Peyer's patch (tissue), 4 donors: ENCODE results near the gene PKD2. TPM values are rescaled to one million over a fixed set of nuclear protein-coding genes. Genes with fewer than 3 reads are reported as not detected.

Source experiments
- DNase-seq, 3 donors: peaks; one replicate each; pipeline ENCODE4 v3.0.0-alpha.2; 2017 to 2019
- H3K27ac ChIP-seq, 4 donors: fragments of 200-600 bp; sonication (generic); one replicate each; pipeline ENCODE4 v1.5.1; 2016 to 2019
- H3K27me3 ChIP-seq, 2 donors: fragments of 200-600 bp; sonication (generic); one replicate each; pipeline ENCODE4 v1.5.1; 2019
- H3K36me3 ChIP-seq, 3 donors: fragments of 200-600 bp; sonication (generic); one replicate each; pipeline ENCODE4 v1.5.1; 2016 to 2019
- H3K4me1 ChIP-seq, 4 donors: fragments of 200-600 bp; sonication (generic); one replicate each; pipeline ENCODE4 v1.5.1; 2016 to 2019
- H3K4me3 ChIP-seq, 4 donors: fragments of 200-600 bp; sonication (generic); 1 replicate in 3 of 4; 2 replicates in 1 of 4; pipeline ENCODE4 v1.5.1; 2016 to 2019; ENCODE audit warnings: mild to moderate bottlenecking in 1 of 4
- H3K9me3 ChIP-seq, 4 donors: fragments of 200-600 bp; sonication (generic); one replicate each; pipeline ENCODE4 v1.5.1; 2016 to 2019; ENCODE audit warnings: mild to moderate bottlenecking in 1 of 4
- CTCF ChIP-seq, 6 experiments: fragments of 450-650 bp in 4 of 6; fragments of 200-600 bp in 2 of 6; sonication (generic) in 1 of 6; IDR thresholded peaks; one replicate each; pipeline ENCODE4 v1.5.1; 2017 to 2019; ENCODE audit warnings: antibody characterized with exemption in 6 of 6, mild to moderate bottlenecking in 3 of 6, moderate library complexity in 1 of 6
- POLR2A ChIP-seq, 2 donors: fragments of 450-650 bp; IDR thresholded peaks; one replicate each; pipeline ENCODE4 v1.5.1; 2017; ENCODE audit warnings: antibody characterized with exemption in 2 of 2, mild to moderate bottlenecking in 2 of 2, moderate library complexity in 2 of 2
- total RNA-seq, 4 donors: library from RNA; depleted of rRNA; stranded (reverse); fragments of >200 nt; gene quantifications; one replicate each; pipeline ENCODE4 v1.1.0, GENCODE V29; 2016

Gene PKD2
- total RNA-seq, 4 donors from 2014 or later: 9.8 to 238 (median 23.4) TPM

DNA sequence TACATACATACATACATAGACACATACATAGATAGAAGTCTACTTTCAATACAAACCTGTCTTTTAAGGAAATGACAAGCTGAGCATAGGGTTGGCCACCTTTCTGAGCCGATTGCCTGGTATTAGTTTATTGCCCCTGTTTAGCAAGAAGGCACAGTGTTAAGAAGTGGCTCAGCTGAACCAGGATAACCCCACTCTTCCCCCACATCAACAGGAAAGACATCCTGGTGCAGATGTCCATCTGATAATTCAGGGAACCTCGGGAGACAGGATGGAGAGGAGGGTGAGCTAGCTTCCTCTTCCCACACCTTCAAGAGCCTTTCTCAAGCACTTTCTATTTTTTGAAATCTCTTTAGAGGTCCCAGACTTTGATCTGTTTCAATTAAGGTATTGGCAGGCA, 52.3 kb downstream of the PKD2 start:
- TF ChIP-seq POLR2A (IDR thresholded peaks at IDR 0.05): no peak
- no peak overlapping the region for H3K4me3 ChIP-seq
- H3K9me3 ChIP-seq: no peaks in the 10 kb centered on the region
- no peak for DNase-seq
- no peaks in the 10 kb centered on the region for H3K27me3 ChIP-seq
- H3K4me1 ChIP-seq: peaks cover 0 to 26% (median 2%) of the 10 kb centered on the region in 4 donors
- H3K36me3 ChIP-seq: peaks cover 0 to 11% (median 0%) of the 10 kb centered on the region in 3 donors
- H3K27ac ChIP-seq: peak overlapping the region in 1 of 4 donors; percentile 30

- Histone ChIP-seq H3K9me3 (no peaks in the 10 kb centered on the region), H3K36me3 (peaks cover 0 to 14% (median 0%) of the 10 kb centered on the region in 3 donors), H3K4me3 (no peak overlapping the region), H3K27ac (no peak overlapping the region), H3K4me1 (peaks cover 0 to 26% (median 2%) of the 10 kb centered on the region in 4 donors), H3K27me3 (no peaks in the 10 kb centered on the region)
- DNase-seq: no peak
- TF ChIP-seq POLR2A (IDR thresholded peaks at IDR 0.05) (no peak), CTCF (IDR thresholded peaks at IDR 0.05) (no peak)
Observed at GRCh38 chr4:88060431-88060830, 53.0 kb downstream of the PKD2 start.

DNA sequence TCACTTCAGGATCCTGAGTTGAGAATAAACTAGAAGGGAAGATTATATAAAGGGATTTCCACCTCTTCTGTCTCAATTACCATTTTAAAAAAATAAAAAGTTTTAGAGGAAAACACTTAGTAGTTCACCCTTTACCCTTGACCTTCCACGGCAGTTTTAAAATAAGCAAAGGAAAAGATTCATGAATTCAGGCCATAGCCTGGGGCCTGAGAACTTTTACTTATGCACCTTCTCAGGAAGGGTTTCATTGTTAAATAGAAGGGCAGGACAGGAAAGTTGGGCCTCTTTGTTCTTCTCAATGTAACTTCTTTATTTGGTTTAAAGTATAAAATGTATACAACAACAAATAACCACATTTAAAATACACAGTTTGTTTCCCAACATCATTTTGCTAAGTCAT, 54.9 kb downstream of the PKD2 start:
- H3K4me3 ChIP-seq: no peak overlapping the region
- H3K9me3 ChIP-seq: no peaks in the 10 kb centered on the region
- TF ChIP-seq POLR2A (IDR thresholded peaks at IDR 0.05) (no peak), CTCF (IDR thresholded peaks at IDR 0.05) (no peak)
- no peak for DNase-seq
- H3K27ac ChIP-seq: peak overlapping the region in 2 of 4 donors; percentile 15 to 51
- peaks cover 0 to 26% (median 2%) of the 10 kb centered on the region in 4 donors for H3K4me1 ChIP-seq
- H3K27me3 ChIP-seq: no peaks in the 10 kb centered on the region
- H3K36me3 ChIP-seq: peaks cover 0 to 27% (median 0%) of the 10 kb centered on the region in 3 donors

GRCh38 chr4:88062843-88063242, 55.4 kb downstream of the PKD2 start:
- Histone ChIP-seq H3K9me3 (no peaks in the 10 kb centered on the region), H3K36me3 (peaks cover 0 to 27% (median 0%) of the 10 kb centered on the region in 3 donors), H3K4me1 (peaks cover 0 to 26% (median 2%) of the 10 kb centered on the region in 4 donors), H3K27me3 (no peaks in the 10 kb centered on the region), H3K4me3 (no peak overlapping the region), H3K27ac (peak overlapping the region in 2 of 4 donors; percentile 40 to 51)
- TF ChIP-seq CTCF (IDR thresholded peaks at IDR 0.05): no peak
- no peak for TF ChIP-seq POLR2A (IDR thresholded peaks at IDR 0.05)
- DNase-seq: peak in 1 of 3 donors; percentile 56

- H3K4me3 ChIP-seq: no peak overlapping the region
- peaks cover 0 to 34% (median 0%) of the 10 kb centered on the region in 3 donors for H3K36me3 ChIP-seq
- H3K27ac ChIP-seq: no peak overlapping the region
- no peaks in the 10 kb centered on the region for H3K9me3 ChIP-seq
- no peaks in the 10 kb centered on the region for H3K27me3 ChIP-seq
- no peak for DNase-seq
- TF ChIP-seq POLR2A (IDR thresholded peaks at IDR 0.05): no peak
- TF ChIP-seq CTCF (IDR thresholded peaks at IDR 0.05): no peak
- peaks cover 0 to 26% (median 2%) of the 10 kb centered on the region in 4 donors for H3K4me1 ChIP-seq
Observed at GRCh38 chr4:88063634-88064296, 56.3 kb downstream of the PKD2 start.

DNA sequence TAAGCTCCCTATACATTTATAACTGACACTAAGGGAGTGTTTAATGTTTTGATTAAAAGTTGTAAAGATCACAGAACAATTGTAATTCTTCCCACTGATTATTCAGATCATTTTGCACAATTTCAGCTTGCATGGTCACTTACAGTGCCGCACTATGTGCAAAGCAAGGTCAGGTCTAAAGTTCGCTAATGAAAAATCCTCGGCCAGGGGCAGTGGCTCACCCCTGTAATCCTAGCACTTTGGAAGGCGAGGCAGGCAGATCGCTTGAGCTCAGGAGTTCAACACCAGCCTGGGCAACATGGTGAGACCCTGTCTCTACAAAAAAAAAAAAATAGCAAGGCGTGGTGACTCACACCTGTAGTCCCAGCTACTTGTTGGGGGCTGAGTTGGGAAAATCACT, 57.0 kb downstream of the PKD2 start:
- Histone ChIP-seq H3K4me1 (peaks cover 0 to 26% (median 2%) of the 10 kb centered on the region in 4 donors), H3K9me3 (no peaks in the 10 kb centered on the region), H3K36me3 (peaks cover 0 to 38% (median 0%) of the 10 kb centered on the region in 3 donors), H3K4me3 (no peak overlapping the region), H3K27me3 (no peaks in the 10 kb centered on the region), H3K27ac (no peak overlapping the region)
- peak in 1 of 3 donors; percentile 48 for DNase-seq
- TF ChIP-seq POLR2A (IDR thresholded peaks at IDR 0.05) (no peak), CTCF (IDR thresholded peaks at IDR 0.05) (no peak)
